Vagina (tissue), 2 donors: ENCODE measurements around the gene C17orf75. TPM values are rescaled to one million over a fixed set of nuclear protein-coding genes. Genes with fewer than 3 reads are reported as not detected.
A peak's percentile ranks its signal among the peaks of the same experiment; 100 is the strongest.
"Not testable (repeated sequence)": the region's sequence is repeated elsewhere in the genome, so short reads cannot be mapped to it uniquely, and the experiment has no call there.

ENCODE experiments used
- DNase-seq, 2 donors: peaks; one replicate each; pipeline ENCODE4 v3.0.0-alpha.2; 2017; ENCODE audit errors: extremely low spot score in 2 of 2
- H3K27ac ChIP-seq: fragments of 200-600 bp; sonication (generic); one replicate; pipeline ENCODE4 v1.5.1; 2019
- H3K27me3 ChIP-seq: fragments of 200-600 bp; sonication (generic); one replicate; pipeline ENCODE4 v1.5.1; 2019
- H3K36me3 ChIP-seq, 2 donors: fragments of 200-600 bp; sonication (generic); one replicate each; pipeline ENCODE4 v1.5.1; 2017 to 2019
- H3K4me1 ChIP-seq: fragments of 200-600 bp; sonication (generic); one replicate; pipeline ENCODE4 v1.5.1; 2019
- H3K4me3 ChIP-seq, 2 donors: fragments of 200-600 bp; sonication (generic); 1 replicate in 1 of 2; 2 replicates in 1 of 2; pipeline ENCODE4 v1.5.1; 2016 to 2019
- H3K9me3 ChIP-seq: fragments of 200-600 bp; sonication (generic); one replicate; pipeline ENCODE4 v1.5.1; 2019
- POLR2A ChIP-seq, 2 donors: fragments of 450-650 bp; IDR thresholded peaks; one replicate each; pipeline ENCODE4 v1.6.1; 2017; ENCODE audit warnings: antibody characterized with exemption in 2 of 2, mild to moderate bottlenecking in 2 of 2, moderate library complexity in 2 of 2
- POLR2AphosphoS5 ChIP-seq, 2 donors: sonication (generic); formaldehyde crosslinking; IDR thresholded peaks; one replicate each; pipeline ENCODE4 v1.9.0; 2017; ENCODE audit warnings: antibody characterized with exemption in 2 of 2, mild to moderate bottlenecking in 2 of 2, low read depth in 1 of 2; ENCODE audit not compliant: insufficient read depth in 1 of 2
- intact Hi-C: fragments of 100-400 bp; cut with DNase I; formaldehyde crosslinking; loops from one replicate; pipeline ENCODE4 v1.15.1; 2023
- total RNA-seq: library from RNA; depleted of rRNA; stranded (reverse); fragments of >200 nt; gene quantifications from one replicate; pipeline ENCODE4 v1.2.3, GENCODE V29; 2016
- TF ChIP-seq, protein P1 (sequence below), 3 experiments: fragments of 450-650 bp in 2 of 3; fragments of 200-600 bp in 1 of 3; sonication (generic) in 1 of 3; IDR thresholded peaks; one replicate each; pipeline ENCODE4 v1.5.1; 2017 to 2019; ENCODE audit warnings: antibody characterized with exemption in 3 of 3, mild to moderate bottlenecking in 2 of 3, moderate library complexity in 2 of 3

C17orf75 gene
- total RNA-seq, 1 donor from 2014 or later, result 15.0 TPM

GRCh38 chr17:32357615-32358014, 15.6 kb upstream of the C17orf75 start:
- DNase-seq, result no peak
- TF ChIP-seq, protein P1, sequence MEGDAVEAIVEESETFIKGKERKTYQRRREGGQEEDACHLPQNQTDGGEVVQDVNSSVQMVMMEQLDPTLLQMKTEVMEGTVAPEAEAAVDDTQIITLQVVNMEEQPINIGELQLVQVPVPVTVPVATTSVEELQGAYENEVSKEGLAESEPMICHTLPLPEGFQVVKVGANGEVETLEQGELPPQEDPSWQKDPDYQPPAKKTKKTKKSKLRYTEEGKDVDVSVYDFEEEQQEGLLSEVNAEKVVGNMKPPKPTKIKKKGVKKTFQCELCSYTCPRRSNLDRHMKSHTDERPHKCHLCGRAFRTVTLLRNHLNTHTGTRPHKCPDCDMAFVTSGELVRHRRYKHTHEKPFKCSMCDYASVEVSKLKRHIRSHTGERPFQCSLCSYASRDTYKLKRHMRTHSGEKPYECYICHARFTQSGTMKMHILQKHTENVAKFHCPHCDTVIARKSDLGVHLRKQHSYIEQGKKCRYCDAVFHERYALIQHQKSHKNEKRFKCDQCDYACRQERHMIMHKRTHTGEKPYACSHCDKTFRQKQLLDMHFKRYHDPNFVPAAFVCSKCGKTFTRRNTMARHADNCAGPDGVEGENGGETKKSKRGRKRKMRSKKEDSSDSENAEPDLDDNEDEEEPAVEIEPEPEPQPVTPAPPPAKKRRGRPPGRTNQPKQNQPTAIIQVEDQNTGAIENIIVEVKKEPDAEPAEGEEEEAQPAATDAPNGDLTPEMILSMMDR (IDR thresholded peaks at IDR 0.05), result no peak
- TF ChIP-seq POLR2AphosphoS5 (IDR thresholded peaks at IDR 0.05; ENCODE audit: insufficient read depth in 1 of 2, low read depth in 1 of 2) (no peak), POLR2A (IDR thresholded peaks at IDR 0.05) (no peak)
- H3K9me3 ChIP-seq, result no peaks in the 10 kb centered on the region
- peaks cover 0 to 49% of the 10 kb centered on the region in 2 donors for H3K36me3 ChIP-seq
- peaks cover 45% of the 10 kb centered on the region for H3K4me1 ChIP-seq
- no peak overlapping the region for H3K27ac ChIP-seq
- no peaks in the 10 kb centered on the region for H3K27me3 ChIP-seq
- no peak overlapping the region for H3K4me3 ChIP-seq
- intact Hi-C loops, result no loop called here

GRCh38 chr17:32356750-32357149, 14.8 kb upstream of the C17orf75 start:
- H3K9me3 ChIP-seq, result no peaks in the 10 kb centered on the region
- no peaks in the 10 kb centered on the region for H3K27me3 ChIP-seq
- no peak overlapping the region for H3K4me3 ChIP-seq
- intact Hi-C loops, result no loop called here
- H3K4me1 ChIP-seq, result peaks cover 54% of the 10 kb centered on the region
- H3K36me3 ChIP-seq, result peaks cover 0 to 41% of the 10 kb centered on the region in 2 donors
- TF ChIP-seq, protein P1 (IDR thresholded peaks at IDR 0.05), result no peak
- TF ChIP-seq POLR2AphosphoS5 (IDR thresholded peaks at IDR 0.05; ENCODE audit: insufficient read depth in 1 of 2, low read depth in 1 of 2) (no peak), POLR2A (IDR thresholded peaks at IDR 0.05) (no peak)
- no peak for DNase-seq
- no peak overlapping the region for H3K27ac ChIP-seq

DNA sequence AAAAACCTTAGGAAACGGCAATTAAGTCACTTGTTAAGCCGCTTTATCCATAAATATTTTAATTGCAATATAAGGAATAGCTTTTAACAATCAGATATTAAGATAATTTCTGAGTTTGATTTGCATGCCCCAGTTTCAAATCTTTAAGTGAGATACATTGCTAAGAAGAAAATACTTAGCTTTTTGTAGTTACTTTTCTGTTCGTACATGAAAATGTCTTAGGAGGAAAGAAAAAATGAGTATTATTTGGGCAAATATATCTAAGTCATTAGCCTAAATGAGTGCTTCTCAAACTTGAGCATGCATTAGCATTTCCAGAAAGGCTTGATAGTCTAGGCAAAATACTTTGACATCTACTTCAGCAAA, 14.4 kb upstream of the C17orf75 start:
- TF ChIP-seq POLR2A (IDR thresholded peaks at IDR 0.05), result no peak
- TF ChIP-seq, protein P1 (IDR thresholded peaks at IDR 0.05), result no peak
- TF ChIP-seq POLR2AphosphoS5 (IDR thresholded peaks at IDR 0.05; ENCODE audit: insufficient read depth in 1 of 2, low read depth in 1 of 2), result no peak
- intact Hi-C loops, result no loop called here
- no peak overlapping the region for H3K4me3 ChIP-seq
- H3K36me3 ChIP-seq, result peaks cover 0 to 37% of the 10 kb centered on the region in 2 donors
- H3K27ac ChIP-seq, result no peak overlapping the region
- no peaks in the 10 kb centered on the region for H3K27me3 ChIP-seq
- no peak for DNase-seq
- H3K4me1 ChIP-seq, result peaks cover 58% of the 10 kb centered on the region
- H3K9me3 ChIP-seq, result no peaks in the 10 kb centered on the region

DNA sequence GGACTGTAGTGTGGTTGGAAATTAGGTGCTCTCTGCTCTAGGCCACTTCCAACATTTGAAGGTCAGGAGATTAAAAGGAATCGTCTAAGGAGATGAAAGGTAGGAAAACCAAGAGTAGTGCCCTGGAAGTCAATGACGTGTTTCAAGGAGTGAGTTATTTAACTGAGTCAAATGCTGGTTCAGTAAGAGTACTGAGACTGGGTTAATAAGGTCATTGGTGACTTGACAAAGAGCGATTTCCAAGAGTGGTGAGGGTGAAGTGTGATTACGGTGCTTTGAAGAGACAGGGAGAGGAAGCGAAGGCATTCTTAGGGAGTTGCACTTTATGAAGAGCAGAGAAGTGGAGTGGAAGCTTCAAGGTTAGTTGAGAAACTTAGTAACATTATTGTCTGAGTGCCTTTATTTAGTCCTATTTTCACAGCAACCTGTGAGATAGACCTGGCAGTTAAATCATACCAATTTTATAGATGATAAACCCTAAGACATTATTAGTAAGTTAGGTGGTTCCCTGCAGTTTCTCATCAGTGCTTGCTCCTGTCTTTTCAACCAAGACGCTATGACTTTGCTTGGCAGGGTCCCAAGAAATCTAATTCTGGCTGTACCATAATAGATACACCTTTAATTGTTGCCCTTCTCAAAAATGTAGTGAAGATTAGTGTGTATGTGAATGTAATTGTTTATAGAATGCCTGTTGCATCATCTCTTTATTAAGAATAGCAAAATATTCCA, 13.8 kb upstream of the C17orf75 start:
- H3K36me3 ChIP-seq, result peaks cover 0 to 31% of the 10 kb centered on the region in 2 donors
- no peaks in the 10 kb centered on the region for H3K9me3 ChIP-seq
- TF ChIP-seq POLR2A (IDR thresholded peaks at IDR 0.05) (no peak), POLR2AphosphoS5 (IDR thresholded peaks at IDR 0.05; ENCODE audit: insufficient read depth in 1 of 2, low read depth in 1 of 2) (no peak)
- TF ChIP-seq, protein P1 (IDR thresholded peaks at IDR 0.05), result no peak
- no peak for DNase-seq
- no peaks in the 10 kb centered on the region for H3K27me3 ChIP-seq
- H3K4me3 ChIP-seq, result no peak overlapping the region
- H3K27ac ChIP-seq, result no peak overlapping the region
- intact Hi-C loops, result no loop called here
- H3K4me1 ChIP-seq, result peaks cover 62% of the 10 kb centered on the region

GRCh38 chr17:32352734-32353133, 10.8 kb upstream of the C17orf75 start:
- intact Hi-C loops, H3K9me3 ChIP-seq, DNase-seq, H3K27me3 ChIP-seq, H3K36me3 ChIP-seq, H3K27ac ChIP-seq: not testable (repeated sequence)
- H3K4me3 ChIP-seq, result peak overlapping the region; percentile 49 to 98
- peaks cover 74% of the 10 kb centered on the region for H3K4me1 ChIP-seq
